Measurements from ENCODE around the gene UBR4. TPM values are rescaled to one million over a fixed set of nuclear protein-coding genes. Genes with fewer than 3 reads are reported as not detected.
A peak's percentile ranks its signal among the peaks of the same experiment; 100 is the strongest.

The UBR4 gene
- total RNA-seq, 1 experiment from 2014 or later = 131 TPM

- no peak overlapping the region for H2BK20ac ChIP-seq (ENCODE audit: low read depth, low read length, poor library complexity, severe bottlenecking)
- H4K5ac ChIP-seq (ENCODE audit: insufficient read length, low read depth, low read length) = no peak overlapping the region
- WGBS (ENCODE audit: extremely low coverage, insufficient read length, low lambda C conversion rate) = no CpG with 5 or more reads among the region's 1 CpG
- TF ChIP-seq CTCF (conservative IDR thresholded peaks at IDR 0.05) = no peak
- Mint-ChIP-seq H3K4me1 (peaks cover 0 to 3% of the 10 kb centered on the region in 2 experiments; a peak in 1 of 4 replicates), H3K36me3 (ENCODE audit: insufficient read depth in 1 of 3, low read depth in 3 of 3) (peaks cover 4 to 7% (median 5%) of the 10 kb centered on the region in 3 experiments), H3K27ac (no peak overlapping the region; a peak in 1 of 7 replicates), H3K9me3 (peaks cover 12 to 15% of the 10 kb centered on the region in 2 experiments), H3K4me3 (peak overlapping the region in 1 of 2 experiments; percentile 57; a peak in 3 of 5 replicates), H3K27me3 (ENCODE audit: low read depth) (peaks cover 12% of the 10 kb centered on the region)
- no peak overlapping the region for H3K14ac ChIP-seq (ENCODE audit: insufficient read depth, low read length)
- no peak overlapping the region for H3K4ac ChIP-seq (ENCODE audit: low read depth, low read length)
- no peak overlapping the region for H2BK12ac ChIP-seq (ENCODE audit: insufficient read length, low read depth, low read length)
- no peaks in the 10 kb centered on the region for H3K9me3 ChIP-seq (ENCODE audit: control insufficient read depth, low read depth, low read length)
- no peak overlapping the region for H3T11ph ChIP-seq (ENCODE audit: low read length)
- H3K23ac ChIP-seq (ENCODE audit: insufficient read length, low read depth, low read length) = no peak overlapping the region
- H2AFZ ChIP-seq (ENCODE audit: low read length) = no peak overlapping the region
- H3K18ac ChIP-seq (ENCODE audit: insufficient read length, low read depth, low read length) = no peak overlapping the region
- no peak overlapping the region for H3K4me2 ChIP-seq (ENCODE audit: insufficient read depth, insufficient read length, low read length)
- no peak overlapping the region for H3K27ac ChIP-seq (ENCODE audit: insufficient read length, low read depth, low read length)
- DNase-seq = no peak
- H4K20me1 ChIP-seq (ENCODE audit: control insufficient read depth, insufficient read depth, insufficient read length) = no peaks in the 10 kb centered on the region
- no peaks in the 10 kb centered on the region for H3K79me2 ChIP-seq (ENCODE audit: insufficient read depth, low read length)
- no peaks in the 10 kb centered on the region for H3K79me1 ChIP-seq (ENCODE audit: insufficient read depth, low read depth, low read length, poor library complexity, severe bottlenecking)
- no peaks in the 10 kb centered on the region for H3K4me1 ChIP-seq (ENCODE audit: insufficient read depth, low read length)
- H2BK5ac ChIP-seq (ENCODE audit: insufficient read length, low read length) = no peak overlapping the region
- no peak overlapping the region for H4K91ac ChIP-seq (ENCODE audit: insufficient read length, low read depth, low read length)
- H2AK5ac ChIP-seq (ENCODE audit: insufficient read length, low read length) = no peak overlapping the region
- no peak overlapping the region for H3K56ac ChIP-seq (ENCODE audit: insufficient read length, low read depth, low read length)
- no peaks in the 10 kb centered on the region for H3K23me2 ChIP-seq (ENCODE audit: insufficient read length, low read depth, low read length, poor library complexity, severe bottlenecking)
- no peak overlapping the region for H3K9ac ChIP-seq (ENCODE audit: extremely low read depth, insufficient read length, low read length)
- H2BK15ac ChIP-seq (ENCODE audit: low read depth, low read length) = no peak overlapping the region
- H3K27me3 ChIP-seq (ENCODE audit: insufficient read depth, low read length) = no peaks in the 10 kb centered on the region
- no peak overlapping the region for H2BK120ac ChIP-seq (ENCODE audit: low read depth, low read length, poor library complexity, severe bottlenecking)
- H4K8ac ChIP-seq (replicated peaks; ENCODE audit: insufficient read length, low read depth, low read length) = no peak overlapping the region
Measured at GRCh38 chr1:19061343-19061742, 148.7 kb downstream of the UBR4 start.
